Upper lobe of left lung (tissue), 4 donors: Measurements from ENCODE around the gene SURF6.

Source experiments
- EP300 ChIP-seq, 4 donors: sonication (generic); formaldehyde crosslinking; IDR thresholded peaks; one replicate each; pipeline ENCODE4 v1.5.1; 2017; ENCODE audit warnings: antibody characterized with exemption in 4 of 4, control low read depth in 2 of 4
- POLR2A ChIP-seq, 4 donors: fragments of 450-650 bp; IDR thresholded peaks; one replicate each; pipeline ENCODE4 v1.5.1; 2016 to 2017; ENCODE audit warnings: antibody characterized with exemption in 4 of 4, mild to moderate bottlenecking in 2 of 4
- POLR2AphosphoS5 ChIP-seq, 2 donors: sonication (generic); formaldehyde crosslinking; IDR thresholded peaks; one replicate each; pipeline ENCODE4 v1.5.1; 2017; ENCODE audit warnings: antibody characterized with exemption in 2 of 2
- TF ChIP-seq, protein P1 (sequence below), 6 experiments: fragments of 450-650 bp in 4 of 6; fragments of 200-600 bp in 2 of 6; sonication (generic) in 2 of 6; IDR thresholded peaks; one replicate each; pipeline ENCODE4 v1.5.1; 2016 to 2019; ENCODE audit warnings: antibody characterized with exemption in 6 of 6

DNA sequence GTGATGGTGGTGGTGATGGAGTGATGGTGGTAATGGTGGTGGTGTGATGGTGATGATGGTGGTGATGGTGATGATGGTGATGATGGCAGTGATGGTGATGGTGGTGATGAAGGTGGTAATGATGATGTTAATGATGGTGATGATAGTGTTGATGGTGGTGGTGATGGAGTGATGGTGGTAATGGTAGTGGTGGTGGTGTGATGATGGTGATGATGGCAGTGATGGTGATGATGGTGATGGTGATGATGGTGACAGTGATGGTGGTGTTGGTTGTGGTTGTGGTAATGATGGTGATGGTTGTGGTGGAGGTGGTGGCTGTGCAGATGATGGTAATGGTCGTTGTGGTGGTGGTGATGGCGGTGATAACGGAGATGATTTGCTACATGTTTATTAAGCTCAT, 47.5 kb upstream of the SURF6 start:
- TF ChIP-seq POLR2A (IDR thresholded peaks at IDR 0.05) (no peak), POLR2AphosphoS5 (IDR thresholded peaks at IDR 0.05) (no peak), EP300 (IDR thresholded peaks at IDR 0.05) (no peak)
- TF ChIP-seq, protein P1, sequence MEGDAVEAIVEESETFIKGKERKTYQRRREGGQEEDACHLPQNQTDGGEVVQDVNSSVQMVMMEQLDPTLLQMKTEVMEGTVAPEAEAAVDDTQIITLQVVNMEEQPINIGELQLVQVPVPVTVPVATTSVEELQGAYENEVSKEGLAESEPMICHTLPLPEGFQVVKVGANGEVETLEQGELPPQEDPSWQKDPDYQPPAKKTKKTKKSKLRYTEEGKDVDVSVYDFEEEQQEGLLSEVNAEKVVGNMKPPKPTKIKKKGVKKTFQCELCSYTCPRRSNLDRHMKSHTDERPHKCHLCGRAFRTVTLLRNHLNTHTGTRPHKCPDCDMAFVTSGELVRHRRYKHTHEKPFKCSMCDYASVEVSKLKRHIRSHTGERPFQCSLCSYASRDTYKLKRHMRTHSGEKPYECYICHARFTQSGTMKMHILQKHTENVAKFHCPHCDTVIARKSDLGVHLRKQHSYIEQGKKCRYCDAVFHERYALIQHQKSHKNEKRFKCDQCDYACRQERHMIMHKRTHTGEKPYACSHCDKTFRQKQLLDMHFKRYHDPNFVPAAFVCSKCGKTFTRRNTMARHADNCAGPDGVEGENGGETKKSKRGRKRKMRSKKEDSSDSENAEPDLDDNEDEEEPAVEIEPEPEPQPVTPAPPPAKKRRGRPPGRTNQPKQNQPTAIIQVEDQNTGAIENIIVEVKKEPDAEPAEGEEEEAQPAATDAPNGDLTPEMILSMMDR (IDR thresholded peaks at IDR 0.05) = no peak
